WTC11 (cell line): ENCODE measurements around the gene AGAP1.

Source experiments
- SMAD4 ChIP-seq: sonication (generic); formaldehyde crosslinking; IDR thresholded peaks from 2 replicates; pipeline ENCODE4 v1.8.0; 2022; ENCODE audit warnings: mild to moderate bottlenecking, missing genetic modification reagents
- TF ChIP-seq, protein P1 (sequence below): sonication (generic); formaldehyde crosslinking; IDR thresholded peaks from 2 replicates; pipeline ENCODE4 v1.8.0; 2023; ENCODE audit warnings: missing genetic modification reagents
- TF ChIP-seq, protein P2 (sequence below): sonication (generic); formaldehyde crosslinking; IDR thresholded peaks from 2 replicates; pipeline ENCODE4 v1.8.1; 2023; ENCODE audit warnings: mild to moderate bottlenecking, missing genetic modification reagents, borderline replicate concordance

DNA sequence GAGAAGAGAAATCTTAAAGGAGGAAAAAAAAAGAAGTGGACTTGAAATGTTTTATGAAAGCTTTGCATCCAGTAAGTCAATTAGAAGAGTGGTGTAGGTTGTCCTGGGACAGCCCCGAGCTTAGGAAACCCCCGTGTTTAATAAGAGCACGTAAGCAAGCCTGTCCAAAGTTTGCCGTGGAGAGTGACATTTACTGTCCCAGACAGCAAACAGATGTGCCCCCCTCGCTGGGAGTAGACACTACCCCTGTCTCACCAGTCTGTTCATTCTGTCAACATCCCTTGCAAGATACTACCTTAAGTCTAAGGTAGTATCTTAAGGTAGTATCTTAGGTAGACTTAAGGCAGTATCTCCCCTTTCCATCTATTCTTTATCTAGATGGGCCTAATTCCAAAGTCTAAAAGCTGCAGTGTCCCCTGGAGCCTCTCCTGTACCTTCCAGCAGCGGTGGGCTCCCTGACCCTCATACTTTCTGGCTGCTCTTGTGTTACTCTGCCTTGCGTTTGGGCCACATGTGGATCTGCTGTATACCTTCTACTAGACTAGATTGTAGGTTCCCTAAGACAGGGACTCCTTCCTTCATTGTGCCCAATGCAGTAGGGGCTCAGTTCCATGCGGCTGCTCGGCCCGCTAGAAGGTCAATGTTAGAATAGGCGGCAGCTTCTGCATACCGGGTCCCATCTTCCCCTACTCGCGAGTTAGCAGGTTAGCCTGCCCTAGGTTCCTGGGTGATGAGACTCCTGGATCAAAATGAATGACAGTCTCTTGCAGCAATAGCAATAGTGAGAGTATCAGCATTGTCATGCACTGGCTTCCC lies 430.2 kb downstream of the AGAP1 start:
- TF ChIP-seq SMAD4 (CRISPR knock-in tag): no peak
- TF ChIP-seq, protein P1, sequence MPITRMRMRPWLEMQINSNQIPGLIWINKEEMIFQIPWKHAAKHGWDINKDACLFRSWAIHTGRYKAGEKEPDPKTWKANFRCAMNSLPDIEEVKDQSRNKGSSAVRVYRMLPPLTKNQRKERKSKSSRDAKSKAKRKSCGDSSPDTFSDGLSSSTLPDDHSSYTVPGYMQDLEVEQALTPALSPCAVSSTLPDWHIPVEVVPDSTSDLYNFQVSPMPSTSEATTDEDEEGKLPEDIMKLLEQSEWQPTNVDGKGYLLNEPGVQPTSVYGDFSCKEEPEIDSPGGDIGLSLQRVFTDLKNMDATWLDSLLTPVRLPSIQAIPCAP: no peak
- TF ChIP-seq, protein P2, sequence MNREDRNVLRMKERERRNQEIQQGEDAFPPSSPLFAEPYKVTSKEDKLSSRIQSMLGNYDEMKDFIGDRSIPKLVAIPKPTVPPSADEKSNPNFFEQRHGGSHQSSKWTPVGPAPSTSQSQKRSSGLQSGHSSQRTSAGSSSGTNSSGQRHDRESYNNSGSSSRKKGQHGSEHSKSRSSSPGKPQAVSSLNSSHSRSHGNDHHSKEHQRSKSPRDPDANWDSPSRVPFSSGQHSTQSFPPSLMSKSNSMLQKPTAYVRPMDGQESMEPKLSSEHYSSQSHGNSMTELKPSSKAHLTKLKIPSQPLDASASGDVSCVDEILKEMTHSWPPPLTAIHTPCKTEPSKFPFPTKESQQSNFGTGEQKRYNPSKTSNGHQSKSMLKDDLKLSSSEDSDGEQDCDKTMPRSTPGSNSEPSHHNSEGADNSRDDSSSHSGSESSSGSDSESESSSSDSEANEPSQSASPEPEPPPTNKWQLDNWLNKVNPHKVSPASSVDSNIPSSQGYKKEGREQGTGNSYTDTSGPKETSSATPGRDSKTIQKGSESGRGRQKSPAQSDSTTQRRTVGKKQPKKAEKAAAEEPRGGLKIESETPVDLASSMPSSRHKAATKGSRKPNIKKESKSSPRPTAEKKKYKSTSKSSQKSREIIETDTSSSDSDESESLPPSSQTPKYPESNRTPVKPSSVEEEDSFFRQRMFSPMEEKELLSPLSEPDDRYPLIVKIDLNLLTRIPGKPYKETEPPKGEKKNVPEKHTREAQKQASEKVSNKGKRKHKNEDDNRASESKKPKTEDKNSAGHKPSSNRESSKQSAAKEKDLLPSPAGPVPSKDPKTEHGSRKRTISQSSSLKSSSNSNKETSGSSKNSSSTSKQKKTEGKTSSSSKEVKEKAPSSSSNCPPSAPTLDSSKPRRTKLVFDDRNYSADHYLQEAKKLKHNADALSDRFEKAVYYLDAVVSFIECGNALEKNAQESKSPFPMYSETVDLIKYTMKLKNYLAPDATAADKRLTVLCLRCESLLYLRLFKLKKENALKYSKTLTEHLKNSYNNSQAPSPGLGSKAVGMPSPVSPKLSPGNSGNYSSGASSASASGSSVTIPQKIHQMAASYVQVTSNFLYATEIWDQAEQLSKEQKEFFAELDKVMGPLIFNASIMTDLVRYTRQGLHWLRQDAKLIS: no peak
